Neural cell (in vitro differentiated cells): Measurements from ENCODE around the gene SPATA31C1. TPM values are rescaled to one million over a fixed set of nuclear protein-coding genes. Genes with fewer than 3 reads are reported as not detected.
"Not testable (repeated sequence)": the region's sequence is repeated elsewhere in the genome, so short reads cannot be mapped to it uniquely, and the experiment has no call there.

Source experiments
- H2AFZ ChIP-seq: fragments of 200-600, 300-800 bp; sonication (generic), shearing (Covaris generic); 2 replicates; pipeline ENCODE4 v1.6.0; 2014; ENCODE audit warnings: low read depth, mild to moderate bottlenecking, antibody characterized with exemption, low read length, moderate library complexity
- H3F3A ChIP-seq: fragments of 200-600 bp; shearing (Covaris generic); 2 replicates; pipeline ENCODE4 v1.6.1; 2016; ENCODE audit warnings: mild to moderate bottlenecking, moderate library complexity, mixed read lengths, antibody characterized with exemption, low read length; ENCODE audit not compliant: insufficient read depth, poor library complexity, severe bottlenecking
- H3K27ac ChIP-seq: fragments of 200-600, 300-800 bp; sonication (generic), shearing (Covaris generic); 2 replicates; pipeline ENCODE4 v1.5.1; 2014; ENCODE audit warnings: mild to moderate bottlenecking, low read length, moderate library complexity
- H3K27me3 ChIP-seq: fragments of 300-800, 200-600 bp; sonication (generic), shearing (Covaris generic); 2 replicates; pipeline ENCODE4 v1.6.0; 2014; ENCODE audit warnings: mild to moderate bottlenecking, low read depth, low read length, moderate library complexity; ENCODE audit not compliant: insufficient read depth
- H3K36me3 ChIP-seq: fragments of 300-800, 200-600 bp; sonication (generic), shearing (Covaris generic); 2 replicates; pipeline ENCODE4 v1.5.1; 2014; ENCODE audit warnings: mild to moderate bottlenecking, antibody characterized with exemption, low read length, moderate library complexity; ENCODE audit not compliant: insufficient read depth
- H3K4me2 ChIP-seq: fragments of 300-800, 200-600 bp; sonication (generic), shearing (Covaris generic); 2 replicates; pipeline ENCODE4 v1.6.0; 2014; ENCODE audit warnings: mild to moderate bottlenecking, low read length
- H3K4me3 ChIP-seq: fragments of 300-800, 200-600 bp; sonication (generic), shearing (Covaris generic); 2 replicates; pipeline ENCODE4 v1.5.1; 2014; ENCODE audit warnings: mild to moderate bottlenecking, low read length, moderate library complexity
- H3K79me2 ChIP-seq: fragments of 200-600 bp; shearing (Covaris generic); replicated peaks from 2 replicates; pipeline ENCODE4 v1.6.0; 2014; ENCODE audit warnings: mild to moderate bottlenecking, low read length, moderate library complexity; ENCODE audit not compliant: insufficient read depth
- H3K9ac ChIP-seq: fragments of 300-800, 200-600 bp; sonication (generic), shearing (Covaris generic); 2 replicates; pipeline ENCODE4 v1.6.1; 2016; ENCODE audit warnings: mild to moderate bottlenecking, low read length, mixed read lengths
- H3K9me2 ChIP-seq: fragments of 200-600 bp; shearing (Covaris generic); 2 replicates; pipeline ENCODE4 v1.6.1; 2016; ENCODE audit warnings: mild to moderate bottlenecking, low read length, mixed read lengths; ENCODE audit not compliant: insufficient read depth
- H3K9me3 ChIP-seq: fragments of 200-600, 300-800 bp; sonication (generic), shearing (Covaris generic); 2 replicates; pipeline ENCODE4 v1.6.1; 2016; ENCODE audit warnings: mild to moderate bottlenecking, mixed run types, low read length, moderate library complexity, mixed read lengths
- H4K20me1 ChIP-seq: fragments of 200-600 bp; shearing (Covaris generic); 2 replicates; pipeline ENCODE4 v1.6.1; 2016; ENCODE audit warnings: mild to moderate bottlenecking, mixed run types; ENCODE audit not compliant: insufficient read depth
- EP300 ChIP-seq: fragments of 450-650 bp; conservative IDR thresholded peaks from 2 replicates; pipeline ENCODE4 v1.6.1; 2014; ENCODE audit warnings: antibody characterized with exemption, mild to moderate bottlenecking, moderate library complexity; ENCODE audit not compliant: poor library complexity, severe bottlenecking
- EZH2 ChIP-seq: fragments of 200-600, 300-800 bp; shearing (Covaris generic), sonication (generic); IDR thresholded peaks from 2 replicates; pipeline ENCODE4 v1.6.1; 2014; ENCODE audit warnings: antibody characterized with exemption, low read length, borderline replicate concordance, mild to moderate bottlenecking; ENCODE audit not compliant: insufficient read depth, poor library complexity, severe bottlenecking
- MXI1 ChIP-seq: fragments of 450-650 bp; conservative IDR thresholded peaks from 2 replicates; pipeline ENCODE4 v1.6.1; 2014; ENCODE audit warnings: antibody characterized with exemption, mild to moderate bottlenecking; ENCODE audit not compliant: poor library complexity, severe bottlenecking
- POLR2AphosphoS5 ChIP-seq: IDR thresholded peaks from 2 replicates; pipeline ENCODE4 v1.6.1; 2012
- RAD21 ChIP-seq: fragments of 450-650 bp; conservative IDR thresholded peaks from 2 replicates; pipeline ENCODE4 v1.6.1; 2014; ENCODE audit warnings: antibody characterized with exemption, mild to moderate bottlenecking, moderate library complexity
- SMC3 ChIP-seq: fragments of 450-650 bp; conservative IDR thresholded peaks from 2 replicates; pipeline ENCODE4 v1.6.1; 2014; ENCODE audit warnings: antibody characterized with exemption, mild to moderate bottlenecking, moderate library complexity; ENCODE audit not compliant: poor library complexity
- TAF1 ChIP-seq: IDR thresholded peaks from 2 replicates; pipeline ENCODE4 v1.6.1; 2012; ENCODE audit warnings: low read depth
- polyA minus RNA-seq: library from RNA; depleted of rRNA, polyadenylated mRNA; stranded (reverse); fragments of >200 nt; gene quantifications from 2 replicates; pipeline ENCODE4 v1.2.3, GENCODE V29; 2014
- polyA plus RNA-seq: library from polyadenylated mRNA; depleted of rRNA; stranded (reverse); fragments of >200 nt; gene quantifications from 2 replicates; pipeline ENCODE4 v1.2.3, GENCODE V29; 2014
- TF ChIP-seq, protein P1 (sequence below): IDR thresholded peaks from 2 replicates; pipeline ENCODE4 v1.6.1; 2012; ENCODE audit warnings: borderline replicate concordance
- TF ChIP-seq, protein P2 (sequence below): fragments of 450-650 bp; IDR thresholded peaks from 2 replicates; pipeline ENCODE4 v1.5.1; 2014; ENCODE audit warnings: antibody characterized with exemption, mild to moderate bottlenecking, moderate library complexity; ENCODE audit not compliant: poor library complexity, severe bottlenecking

Gene SPATA31C1
- polyA plus RNA-seq (not detected in 2 replicates), polyA minus RNA-seq (not detected in 2 replicates)

DNA sequence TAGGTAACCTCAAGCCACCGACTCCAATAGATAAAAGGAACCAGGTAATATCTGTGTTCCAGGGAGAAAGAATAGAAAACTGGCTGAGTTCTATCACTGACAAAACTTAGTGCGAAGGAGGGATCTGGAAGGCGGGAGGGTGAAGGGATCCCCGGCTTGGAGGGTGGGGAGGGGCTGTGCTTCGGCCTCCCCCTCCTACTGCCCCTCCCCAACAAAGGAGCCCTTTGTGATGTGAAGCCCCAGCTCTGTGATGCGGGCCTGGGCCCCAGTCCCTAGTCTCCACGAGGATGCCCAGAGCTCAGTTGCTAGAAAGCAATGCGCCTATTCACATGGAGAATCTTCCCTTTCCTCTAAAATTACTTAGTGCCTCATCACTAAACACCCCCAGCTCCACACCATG lies at the start of gene SPATA31C1:
Gene SPATA31C1 (plus strand): TSS at position 301 of the 400 bp plus-strand sequence.
- not testable (repeated sequence) for H3K9ac ChIP-seq, H3F3A ChIP-seq, H3K79me2 ChIP-seq, H3K27me3 ChIP-seq, H3K36me3 ChIP-seq, H3K4me2 ChIP-seq, H3K4me3 ChIP-seq, H3K27ac ChIP-seq, H3K9me2 ChIP-seq, H3K9me3 ChIP-seq, H4K20me1 ChIP-seq, H2AFZ ChIP-seq

DNA sequence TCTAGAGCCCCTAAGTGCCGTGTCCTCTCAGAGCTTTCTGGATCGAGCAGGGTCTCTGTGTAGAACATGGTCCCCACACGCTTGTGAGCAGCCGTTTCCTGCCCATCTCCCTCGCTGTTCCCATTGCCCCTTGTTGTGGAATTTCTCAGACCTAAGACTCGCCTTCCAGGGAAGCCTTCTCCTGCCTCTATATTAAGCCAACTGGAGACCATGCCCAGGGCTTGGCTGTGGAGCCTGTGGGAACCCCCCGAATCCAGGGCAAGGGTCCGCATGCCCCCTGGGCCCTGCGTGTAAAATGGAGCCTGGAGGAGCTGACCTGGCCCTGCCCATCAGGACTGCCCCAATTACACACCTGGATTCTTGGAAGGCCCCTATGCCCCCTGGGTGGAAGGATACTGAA lies 49.6 kb upstream of the SPATA31C1 start:
- Histone ChIP-seq H2AFZ (no peak overlapping the region), H3K4me3 (no peak overlapping the region), H3K4me2 (no peak overlapping the region), H3F3A (no peaks in the 10 kb centered on the region), H3K27ac (no peak overlapping the region), H3K9ac (no peak overlapping the region), H3K27me3 (no peaks in the 10 kb centered on the region), H3K36me3 (no peaks in the 10 kb centered on the region), H3K9me3 (no peaks in the 10 kb centered on the region), H3K9me2 (no peaks in the 10 kb centered on the region), H3K79me2 (no peaks in the 10 kb centered on the region), H4K20me1 (no peaks in the 10 kb centered on the region)
- no peak for TF ChIP-seq TAF1
- no peak for TF ChIP-seq POLR2AphosphoS5
- TF ChIP-seq, protein P1, sequence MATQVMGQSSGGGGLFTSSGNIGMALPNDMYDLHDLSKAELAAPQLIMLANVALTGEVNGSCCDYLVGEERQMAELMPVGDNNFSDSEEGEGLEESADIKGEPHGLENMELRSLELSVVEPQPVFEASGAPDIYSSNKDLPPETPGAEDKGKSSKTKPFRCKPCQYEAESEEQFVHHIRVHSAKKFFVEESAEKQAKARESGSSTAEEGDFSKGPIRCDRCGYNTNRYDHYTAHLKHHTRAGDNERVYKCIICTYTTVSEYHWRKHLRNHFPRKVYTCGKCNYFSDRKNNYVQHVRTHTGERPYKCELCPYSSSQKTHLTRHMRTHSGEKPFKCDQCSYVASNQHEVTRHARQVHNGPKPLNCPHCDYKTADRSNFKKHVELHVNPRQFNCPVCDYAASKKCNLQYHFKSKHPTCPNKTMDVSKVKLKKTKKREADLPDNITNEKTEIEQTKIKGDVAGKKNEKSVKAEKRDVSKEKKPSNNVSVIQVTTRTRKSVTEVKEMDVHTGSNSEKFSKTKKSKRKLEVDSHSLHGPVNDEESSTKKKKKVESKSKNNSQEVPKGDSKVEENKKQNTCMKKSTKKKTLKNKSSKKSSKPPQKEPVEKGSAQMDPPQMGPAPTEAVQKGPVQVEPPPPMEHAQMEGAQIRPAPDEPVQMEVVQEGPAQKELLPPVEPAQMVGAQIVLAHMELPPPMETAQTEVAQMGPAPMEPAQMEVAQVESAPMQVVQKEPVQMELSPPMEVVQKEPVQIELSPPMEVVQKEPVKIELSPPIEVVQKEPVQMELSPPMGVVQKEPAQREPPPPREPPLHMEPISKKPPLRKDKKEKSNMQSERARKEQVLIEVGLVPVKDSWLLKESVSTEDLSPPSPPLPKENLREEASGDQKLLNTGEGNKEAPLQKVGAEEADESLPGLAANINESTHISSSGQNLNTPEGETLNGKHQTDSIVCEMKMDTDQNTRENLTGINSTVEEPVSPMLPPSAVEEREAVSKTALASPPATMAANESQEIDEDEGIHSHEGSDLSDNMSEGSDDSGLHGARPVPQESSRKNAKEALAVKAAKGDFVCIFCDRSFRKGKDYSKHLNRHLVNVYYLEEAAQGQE = no peak
- TF ChIP-seq, protein P2, sequence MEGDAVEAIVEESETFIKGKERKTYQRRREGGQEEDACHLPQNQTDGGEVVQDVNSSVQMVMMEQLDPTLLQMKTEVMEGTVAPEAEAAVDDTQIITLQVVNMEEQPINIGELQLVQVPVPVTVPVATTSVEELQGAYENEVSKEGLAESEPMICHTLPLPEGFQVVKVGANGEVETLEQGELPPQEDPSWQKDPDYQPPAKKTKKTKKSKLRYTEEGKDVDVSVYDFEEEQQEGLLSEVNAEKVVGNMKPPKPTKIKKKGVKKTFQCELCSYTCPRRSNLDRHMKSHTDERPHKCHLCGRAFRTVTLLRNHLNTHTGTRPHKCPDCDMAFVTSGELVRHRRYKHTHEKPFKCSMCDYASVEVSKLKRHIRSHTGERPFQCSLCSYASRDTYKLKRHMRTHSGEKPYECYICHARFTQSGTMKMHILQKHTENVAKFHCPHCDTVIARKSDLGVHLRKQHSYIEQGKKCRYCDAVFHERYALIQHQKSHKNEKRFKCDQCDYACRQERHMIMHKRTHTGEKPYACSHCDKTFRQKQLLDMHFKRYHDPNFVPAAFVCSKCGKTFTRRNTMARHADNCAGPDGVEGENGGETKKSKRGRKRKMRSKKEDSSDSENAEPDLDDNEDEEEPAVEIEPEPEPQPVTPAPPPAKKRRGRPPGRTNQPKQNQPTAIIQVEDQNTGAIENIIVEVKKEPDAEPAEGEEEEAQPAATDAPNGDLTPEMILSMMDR = no peak
- TF ChIP-seq EP300 = no peak
- no peak for TF ChIP-seq EZH2
- no peak for TF ChIP-seq SMC3
- no peak for TF ChIP-seq RAD21
- no peak for TF ChIP-seq MXI1

DNA sequence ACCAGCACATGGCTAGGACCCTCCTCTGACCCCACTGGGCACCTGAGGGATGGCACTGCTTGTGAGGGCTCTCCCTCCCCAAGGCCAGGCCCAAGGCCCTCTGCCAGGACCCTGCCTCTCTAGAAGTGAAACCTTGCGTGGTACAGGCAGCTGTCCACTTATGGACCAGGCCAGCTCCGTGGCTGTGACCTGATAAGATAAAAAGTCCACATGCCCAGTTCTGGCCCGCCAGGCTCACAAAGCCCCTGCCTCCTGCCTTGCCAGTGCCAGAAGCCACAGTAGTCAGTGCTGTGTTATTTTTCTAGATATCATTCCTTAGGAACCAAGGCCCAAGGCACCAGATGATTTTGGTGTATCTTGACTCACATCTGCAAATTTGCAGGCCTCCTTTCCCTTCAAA lies 49.1 kb upstream of the SPATA31C1 start:
- no peak for TF ChIP-seq POLR2AphosphoS5
- TF ChIP-seq, protein P2 = no peak
- no peak for TF ChIP-seq TAF1
- TF ChIP-seq, protein P1 = no peak
- H3F3A ChIP-seq = no peaks in the 10 kb centered on the region
- H4K20me1 ChIP-seq = no peaks in the 10 kb centered on the region
- H3K9ac ChIP-seq = no peak overlapping the region
- H3K27ac ChIP-seq = no peak overlapping the region
- no peaks in the 10 kb centered on the region for H3K36me3 ChIP-seq
- H3K4me2 ChIP-seq = no peak overlapping the region
- H2AFZ ChIP-seq = no peak overlapping the region
- H3K9me3 ChIP-seq = no peaks in the 10 kb centered on the region
- no peak overlapping the region for H3K4me3 ChIP-seq
- no peaks in the 10 kb centered on the region for H3K27me3 ChIP-seq
- H3K9me2 ChIP-seq = no peaks in the 10 kb centered on the region
- H3K79me2 ChIP-seq = no peaks in the 10 kb centered on the region
